ENCODE data around the gene RTTN. TPM values are rescaled to one million over a fixed set of nuclear protein-coding genes. Genes with fewer than 3 reads are reported as not detected.
"Not testable (repeated sequence)": the region's sequence is repeated elsewhere in the genome, so short reads cannot be mapped to it uniquely, and the experiment has no call there.

Gene RTTN
- polyA plus RNA-seq, 1 of the 3 experiments (the other 2 are of a cell fraction), result 4.7 TPM

DNA sequence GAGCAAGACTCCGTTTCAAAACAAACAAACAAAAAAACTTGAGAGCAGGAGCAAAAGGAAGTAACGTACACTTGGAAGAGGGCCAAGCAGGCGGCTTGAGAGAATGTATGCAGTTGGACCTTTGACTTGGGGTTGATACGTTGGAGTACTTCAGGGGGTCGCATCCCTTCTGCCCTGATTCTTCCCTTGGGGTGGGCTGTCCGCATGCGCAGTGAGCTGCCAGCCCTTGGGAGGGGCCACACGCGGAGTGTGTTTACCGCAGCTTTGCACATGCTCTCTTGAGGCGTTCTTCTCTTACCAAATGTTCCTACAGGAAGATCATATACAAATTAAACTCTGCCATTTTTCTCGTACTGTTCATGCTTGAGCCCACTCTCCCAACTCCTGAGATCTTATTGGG, 45.3 kb upstream of the RTTN start:
- Histone ChIP-seq H4K20me1 (ENCODE audit: insufficient read depth) (no peaks in the 10 kb centered on the region), H3K4me3 (ENCODE audit: low read depth in 2 of 2, low read length in 1 of 2) (no peak overlapping the region), H3K79me2 (ENCODE audit: insufficient read depth) (no peaks in the 10 kb centered on the region), H3K9me2 (no peaks in the 10 kb centered on the region), H3K27ac (ENCODE audit: low read depth in 2 of 2, low read length in 1 of 2) (no peak overlapping the region), H3K9me3 (no peaks in the 10 kb centered on the region), H3K4me2 (no peak overlapping the region), H3K36me3 (replicated peaks in 1 of 2; ENCODE audit: control insufficient read depth in 1 of 2, insufficient read depth in 2 of 2, low read length in 1 of 2) (no peaks in the 10 kb centered on the region), H2AFZ (ENCODE audit: low read depth) (no peak overlapping the region), H3F3A (replicated peaks; ENCODE audit: insufficient read depth) (no peaks in the 10 kb centered on the region), H3K9ac (no peak overlapping the region), H3K4me1 (ENCODE audit: control insufficient read depth in 1 of 2, insufficient read depth in 2 of 2, low read depth in 1 of 2, low read length in 1 of 2) (peaks cover 0 to 2% of the 10 kb centered on the region in 2 experiments; a peak in 2 of 4 replicates), H3K27me3 (ENCODE audit: insufficient read depth) (no peaks in the 10 kb centered on the region)
- ChIA-PET POLR2A (no interaction called here), CTCF (no interaction called here)
- TF ChIP-seq EZH2phosphoT487 (IDR thresholded peaks at IDR 0.05; ENCODE audit: borderline replicate concordance, low read depth), result no peak
- TF ChIP-seq, protein P1, sequence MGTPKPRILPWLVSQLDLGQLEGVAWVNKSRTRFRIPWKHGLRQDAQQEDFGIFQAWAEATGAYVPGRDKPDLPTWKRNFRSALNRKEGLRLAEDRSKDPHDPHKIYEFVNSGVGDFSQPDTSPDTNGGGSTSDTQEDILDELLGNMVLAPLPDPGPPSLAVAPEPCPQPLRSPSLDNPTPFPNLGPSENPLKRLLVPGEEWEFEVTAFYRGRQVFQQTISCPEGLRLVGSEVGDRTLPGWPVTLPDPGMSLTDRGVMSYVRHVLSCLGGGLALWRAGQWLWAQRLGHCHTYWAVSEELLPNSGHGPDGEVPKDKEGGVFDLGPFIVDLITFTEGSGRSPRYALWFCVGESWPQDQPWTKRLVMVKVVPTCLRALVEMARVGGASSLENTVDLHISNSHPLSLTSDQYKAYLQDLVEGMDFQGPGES (IDR thresholded peaks at IDR 0.05; ENCODE audit: low read depth, low read length), result no peak
- TF ChIP-seq MXI1 (IDR thresholded peaks at IDR 0.05; ENCODE audit: low read depth, low read length), result no peak
- TF ChIP-seq JUND (IDR thresholded peaks at IDR 0.05), result no peak
- no peak for TF ChIP-seq FOSL2 (IDR thresholded peaks at IDR 0.05; ENCODE audit: borderline replicate concordance, low read depth)
- no peak for TF ChIP-seq RFX5 (IDR thresholded peaks at IDR 0.05; ENCODE audit: low read length)
- no peak for TF ChIP-seq EP300 (IDR thresholded peaks at IDR 0.05; ENCODE audit: borderline replicate concordance in 1 of 2, low read depth in 1 of 2, low read length in 1 of 2)
- 91% methylated on average over 12 of the region's 12 CpGs for WGBS (ENCODE audit: low lambda C conversion rate)
- no peak for DNase-seq

DNA sequence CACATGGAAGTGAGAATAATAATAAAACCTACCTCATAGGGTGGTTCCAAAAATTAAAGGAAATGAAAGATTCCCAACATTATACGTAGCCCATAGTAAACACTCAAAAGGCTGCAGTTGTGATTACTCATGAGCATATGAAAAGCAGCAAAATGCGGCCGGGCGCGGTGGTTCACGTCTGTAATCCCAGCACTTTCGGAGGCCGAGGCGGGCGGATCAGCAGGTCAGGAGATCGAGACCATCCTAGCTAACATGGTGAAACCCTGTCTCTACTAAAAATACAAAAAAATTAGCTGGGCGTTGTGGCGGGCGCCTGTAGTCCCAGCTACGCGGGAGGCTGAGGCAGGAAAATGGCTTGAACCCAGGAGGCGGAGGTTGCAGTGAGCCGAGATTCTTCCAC, 44.4 kb upstream of the RTTN start:
- CTCF ChIA-PET; H3K9ac ChIP-seq; H3K4me2 ChIP-seq; POLR2A ChIA-PET; H3F3A ChIP-seq (replicated peaks; ENCODE audit: insufficient read depth); H4K20me1 ChIP-seq (ENCODE audit: insufficient read depth); H3K36me3 ChIP-seq (replicated peaks in 1 of 2; ENCODE audit: control insufficient read depth in 1 of 2, insufficient read depth in 2 of 2, low read length in 1 of 2); H3K27ac ChIP-seq (ENCODE audit: low read depth in 2 of 2, low read length in 1 of 2); H3K27me3 ChIP-seq (ENCODE audit: insufficient read depth); H3K9me2 ChIP-seq; H3K79me2 ChIP-seq (ENCODE audit: insufficient read depth); H2AFZ ChIP-seq (ENCODE audit: low read depth); DNase-seq; H3K9me3 ChIP-seq; H3K4me3 ChIP-seq (ENCODE audit: low read depth in 2 of 2, low read length in 1 of 2); H3K4me1 ChIP-seq (ENCODE audit: control insufficient read depth in 1 of 2, insufficient read depth in 2 of 2, low read depth in 1 of 2, low read length in 1 of 2): not testable (repeated sequence)
- 97% methylated on average over 18 of the region's 18 CpGs for WGBS (ENCODE audit: low lambda C conversion rate)

DNA sequence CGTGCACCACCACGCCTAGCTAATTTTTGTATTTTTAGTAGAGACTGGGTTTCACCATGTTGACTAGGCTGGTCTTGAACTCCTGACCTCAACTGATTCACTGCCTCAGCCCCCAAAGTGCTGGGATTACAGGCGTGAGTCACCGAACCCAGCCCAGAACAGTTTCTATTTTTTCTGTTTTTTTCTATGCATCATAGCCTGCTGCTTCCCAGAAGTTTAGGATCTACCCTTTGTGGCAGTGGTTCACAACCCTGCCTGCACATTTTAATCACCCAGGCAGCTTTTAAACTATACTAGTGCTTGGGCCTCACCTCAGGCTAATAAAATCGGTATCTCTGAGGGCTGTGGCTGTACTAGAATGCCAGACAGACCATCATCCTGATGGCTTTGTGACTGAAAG, 43.6 kb upstream of the RTTN start:
- Histone ChIP-seq H3F3A (replicated peaks; ENCODE audit: insufficient read depth) (no peaks in the 10 kb centered on the region), H3K4me3 (ENCODE audit: low read depth in 2 of 2, low read length in 1 of 2) (no peak overlapping the region), H3K9me2 (no peaks in the 10 kb centered on the region), H3K9ac (no peak overlapping the region), H3K27me3 (ENCODE audit: insufficient read depth) (no peaks in the 10 kb centered on the region), H3K27ac (ENCODE audit: low read depth in 2 of 2, low read length in 1 of 2) (no peak overlapping the region), H3K4me2 (no peak overlapping the region), H3K9me3 (no peaks in the 10 kb centered on the region), H4K20me1 (ENCODE audit: insufficient read depth) (no peaks in the 10 kb centered on the region), H3K36me3 (replicated peaks in 1 of 2; ENCODE audit: control insufficient read depth in 1 of 2, insufficient read depth in 2 of 2, low read length in 1 of 2) (no peaks in the 10 kb centered on the region), H2AFZ (ENCODE audit: low read depth) (no peak overlapping the region), H3K79me2 (ENCODE audit: insufficient read depth) (no peaks in the 10 kb centered on the region), H3K4me1 (ENCODE audit: control insufficient read depth in 1 of 2, insufficient read depth in 2 of 2, low read depth in 1 of 2, low read length in 1 of 2) (peaks cover 0 to 5% of the 10 kb centered on the region in 2 experiments; a peak in 2 of 4 replicates)
- no peak for DNase-seq
- 81% methylated on average over 5 of the region's 5 CpGs for WGBS (ENCODE audit: low lambda C conversion rate)
- POLR2A ChIA-PET, result no interaction called here
- CTCF ChIA-PET, result no interaction called here
- no peak for TF ChIP-seq RFX5 (IDR thresholded peaks at IDR 0.05; ENCODE audit: low read length)
- TF ChIP-seq, protein P2, sequence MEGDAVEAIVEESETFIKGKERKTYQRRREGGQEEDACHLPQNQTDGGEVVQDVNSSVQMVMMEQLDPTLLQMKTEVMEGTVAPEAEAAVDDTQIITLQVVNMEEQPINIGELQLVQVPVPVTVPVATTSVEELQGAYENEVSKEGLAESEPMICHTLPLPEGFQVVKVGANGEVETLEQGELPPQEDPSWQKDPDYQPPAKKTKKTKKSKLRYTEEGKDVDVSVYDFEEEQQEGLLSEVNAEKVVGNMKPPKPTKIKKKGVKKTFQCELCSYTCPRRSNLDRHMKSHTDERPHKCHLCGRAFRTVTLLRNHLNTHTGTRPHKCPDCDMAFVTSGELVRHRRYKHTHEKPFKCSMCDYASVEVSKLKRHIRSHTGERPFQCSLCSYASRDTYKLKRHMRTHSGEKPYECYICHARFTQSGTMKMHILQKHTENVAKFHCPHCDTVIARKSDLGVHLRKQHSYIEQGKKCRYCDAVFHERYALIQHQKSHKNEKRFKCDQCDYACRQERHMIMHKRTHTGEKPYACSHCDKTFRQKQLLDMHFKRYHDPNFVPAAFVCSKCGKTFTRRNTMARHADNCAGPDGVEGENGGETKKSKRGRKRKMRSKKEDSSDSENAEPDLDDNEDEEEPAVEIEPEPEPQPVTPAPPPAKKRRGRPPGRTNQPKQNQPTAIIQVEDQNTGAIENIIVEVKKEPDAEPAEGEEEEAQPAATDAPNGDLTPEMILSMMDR (IDR thresholded peaks at IDR 0.05), result no peak
- no peak for TF ChIP-seq EZH2phosphoT487 (IDR thresholded peaks at IDR 0.05; ENCODE audit: borderline replicate concordance, low read depth)
- TF ChIP-seq NRF1 (IDR thresholded peaks at IDR 0.05; ENCODE audit: low read depth, low read length), result no peak
- no peak for TF ChIP-seq FOSL2 (IDR thresholded peaks at IDR 0.05; ENCODE audit: borderline replicate concordance, low read depth)
- TF ChIP-seq, protein P3, sequence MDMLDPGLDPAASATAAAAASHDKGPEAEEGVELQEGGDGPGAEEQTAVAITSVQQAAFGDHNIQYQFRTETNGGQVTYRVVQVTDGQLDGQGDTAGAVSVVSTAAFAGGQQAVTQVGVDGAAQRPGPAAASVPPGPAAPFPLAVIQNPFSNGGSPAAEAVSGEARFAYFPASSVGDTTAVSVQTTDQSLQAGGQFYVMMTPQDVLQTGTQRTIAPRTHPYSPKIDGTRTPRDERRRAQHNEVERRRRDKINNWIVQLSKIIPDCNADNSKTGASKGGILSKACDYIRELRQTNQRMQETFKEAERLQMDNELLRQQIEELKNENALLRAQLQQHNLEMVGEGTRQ (IDR thresholded peaks at IDR 0.05; ENCODE audit: borderline replicate concordance, low read depth, low read length), result no peak
- no peak for TF ChIP-seq TCF12 (IDR thresholded peaks at IDR 0.05)
- TF ChIP-seq TAF1 (IDR thresholded peaks at IDR 0.05; ENCODE audit: borderline replicate concordance, low read depth, low read length), result no peak
- no peak for TF ChIP-seq YY1 (IDR thresholded peaks at IDR 0.05; ENCODE audit: low read depth)
- no peak for TF ChIP-seq GABPA (IDR thresholded peaks at IDR 0.05; ENCODE audit: low read depth)
- TF ChIP-seq MEF2A (IDR thresholded peaks at IDR 0.05; ENCODE audit: borderline replicate concordance, low read depth), result no peak
- TF ChIP-seq, protein P1 (IDR thresholded peaks at IDR 0.05; ENCODE audit: low read depth, low read length), result no peak
- no peak for TF ChIP-seq RAD21 (IDR thresholded peaks at IDR 0.05; ENCODE audit: low read length)

All from SK-N-SH (cell line).